Measurements from ENCODE around the gene CDH4.

GRCh38 chr20:61414455-61414991 lies 162.5 kb downstream of the CDH4 start:
- TF ChIP-seq REST (IDR thresholded peaks at IDR 0.05; ENCODE audit: insufficient read depth in 1 of 2, low read depth in 2 of 2, low read length in 2 of 2) (no peak), TAF1 (IDR thresholded peaks at IDR 0.05; ENCODE audit: borderline replicate concordance, insufficient read depth, low read length) (no peak)

Data from PFSK-1 (cell line).